Right ventricle myocardium inferior (tissue), 1 donor: Measurements from ENCODE around the gene GAR1. TPM values are rescaled to one million over a fixed set of nuclear protein-coding genes. Genes with fewer than 3 reads are reported as not detected.
"Not testable (repeated sequence)": the region's sequence is repeated elsewhere in the genome, so short reads cannot be mapped to it uniquely, and the experiment has no call there.

Source experiments
- ATAC-seq: fragments of 200-7000 bp; cut with Tn5 transposase; one replicate; pipeline ENCODE4 v1.9.1; 2020; ENCODE audit warnings: mild to moderate bottlenecking, moderate library complexity
- DNase-seq: peaks from one replicate; pipeline ENCODE4 v3.0.0; 2021; ENCODE audit errors: missing footprints
- intact Hi-C: fragments of 100-400 bp; cut with DNase I; formaldehyde crosslinking; loops from one replicate; pipeline ENCODE4 v1.11.0; 2022
- total RNA-seq: library from RNA; stranded (reverse); fragmentation: NEBNext Ultra II Directional; extraction: Animal tissue kit (Norgen Biotek cat#: 25700); gene quantifications from one replicate; pipeline ENCODE4 v1.2.1, GENCODE V29; 2021
- donor health status: DM: no; HTN: yes; CAD: no; lungs with severe emphysema.

The GAR1 gene
- total RNA-seq, 1 donor from 2014 or later: 7.5 TPM

DNA sequence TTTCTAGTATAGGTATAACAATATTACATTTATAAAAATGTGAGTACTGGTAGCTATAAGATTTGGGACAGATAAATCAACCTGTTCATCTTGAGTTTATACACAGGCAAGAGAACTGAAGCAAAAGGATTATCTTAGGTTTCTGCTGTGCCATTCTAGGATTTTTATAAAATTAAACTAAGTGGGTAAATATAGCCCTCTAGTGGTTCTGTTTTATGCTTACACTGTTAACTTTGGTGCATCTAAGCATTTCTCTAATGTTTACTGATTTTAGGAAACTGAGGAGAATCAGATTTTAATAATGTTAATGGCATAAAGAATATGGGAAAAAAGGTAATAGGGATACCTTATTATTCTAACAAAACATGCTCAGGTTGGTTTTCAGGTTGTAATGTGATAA lies 11.2 kb downstream of the GAR1 start:
- intact Hi-C loops: loop anchor here (2.0 kb wide), 1 partner anchor 404 kb away; no protein-coding TSS in a partner anchor
- DNase-seq (no peak), ATAC-seq (no peak)

DNA sequence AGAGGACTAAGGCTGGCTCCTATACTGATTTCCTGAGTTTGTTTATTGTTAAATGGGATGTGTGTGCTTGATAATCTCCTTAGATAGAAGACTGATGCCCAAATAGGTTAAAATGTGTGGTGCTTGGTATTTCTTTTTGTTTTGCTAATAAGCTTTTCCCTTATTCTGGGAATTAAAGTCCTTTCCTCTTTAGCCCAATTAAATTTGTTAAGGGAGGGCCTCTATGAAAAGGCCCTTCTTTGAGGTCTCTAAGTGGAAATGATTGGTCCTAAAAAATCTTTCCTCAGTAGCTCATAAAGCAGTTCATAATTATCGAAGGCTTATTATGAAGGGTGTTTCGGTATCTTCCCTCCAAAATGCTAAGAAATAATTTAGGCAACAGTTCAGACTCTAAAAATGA lies 12.1 kb downstream of the GAR1 start, which contains the start of gene RRH:
Gene RRH (plus strand): TSS at position 301 of the 400 bp plus-strand sequence. CDS start 56 bp downstream, at position 357.
- ATAC-seq (no peak), DNase-seq (no peak)
- intact Hi-C loops: loop anchor here (2.0 kb wide), 1 partner anchor 405 kb away; no protein-coding TSS in a partner anchor

- DNase-seq (no peak), ATAC-seq (no peak)
- intact Hi-C loops: no loop called here
These were observed 18.2 kb downstream of the GAR1 start for GRCh38 chr4:109833756-109834155.

GRCh38 chr4:109836985-109837384 lies 21.4 kb downstream of the GAR1 start:
- intact Hi-C loops: no loop called here
- ATAC-seq (no peak), DNase-seq (no peak)

GRCh38 chr4:109846395-109847098 lies 31.0 kb downstream of the GAR1 start:
- intact Hi-C loops: no loop called here
- no peak for ATAC-seq
- DNase-seq: no peak

DNA sequence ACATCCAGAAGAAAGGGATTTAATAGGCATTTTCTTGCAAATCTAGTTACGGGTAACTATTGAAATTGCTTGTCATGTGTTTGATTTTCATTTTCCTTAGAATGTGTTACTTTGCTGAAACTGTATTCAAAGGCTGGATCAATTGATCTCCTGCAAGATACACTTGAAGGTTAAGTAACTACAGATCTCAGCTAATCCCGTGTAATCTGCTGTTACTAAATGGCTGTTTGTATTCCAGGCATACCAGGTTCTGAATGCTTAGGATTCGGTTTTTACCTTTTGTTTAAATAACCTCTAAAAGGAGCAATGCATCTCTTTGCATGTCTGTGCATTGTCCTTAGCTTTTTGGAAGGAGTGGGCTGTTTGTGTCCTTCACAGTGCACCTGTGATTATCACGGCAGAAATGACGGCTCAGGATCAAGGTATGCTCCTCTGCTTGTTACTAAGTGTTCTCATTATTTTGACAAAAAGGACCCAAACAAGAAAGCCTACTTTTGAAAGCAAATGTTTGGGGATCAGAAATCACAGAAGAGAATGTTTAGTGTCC lies 32.4 kb downstream of the GAR1 start, which contains the start of gene LRIT3:
Gene LRIT3 (plus strand): TSS at position 212 of the 547 bp plus-strand sequence. CDS start 95 bp downstream, at position 307.
- intact Hi-C loops: no loop called here
- no peak for DNase-seq
- no peak for ATAC-seq

GRCh38 chr4:109848501-109848900 lies 32.9 kb downstream of the GAR1 start:
- DNase-seq (no peak), ATAC-seq (no peak)
- intact Hi-C loops: no loop called here

GRCh38 chr4:109850601-109851000 lies 35.0 kb downstream of the GAR1 start:
- ATAC-seq (no peak), DNase-seq (no peak)
- intact Hi-C loops: no loop called here

- ATAC-seq, intact Hi-C loops, DNase-seq: not testable (repeated sequence)
These were observed 44.1 kb downstream of the GAR1 start for GRCh38 chr4:109859426-109860300.

- intact Hi-C loops: no loop called here
- ATAC-seq: no peak
These were observed 45.7 kb downstream of the GAR1 start for GRCh38 chr4:109861271-109861670.

DNA sequence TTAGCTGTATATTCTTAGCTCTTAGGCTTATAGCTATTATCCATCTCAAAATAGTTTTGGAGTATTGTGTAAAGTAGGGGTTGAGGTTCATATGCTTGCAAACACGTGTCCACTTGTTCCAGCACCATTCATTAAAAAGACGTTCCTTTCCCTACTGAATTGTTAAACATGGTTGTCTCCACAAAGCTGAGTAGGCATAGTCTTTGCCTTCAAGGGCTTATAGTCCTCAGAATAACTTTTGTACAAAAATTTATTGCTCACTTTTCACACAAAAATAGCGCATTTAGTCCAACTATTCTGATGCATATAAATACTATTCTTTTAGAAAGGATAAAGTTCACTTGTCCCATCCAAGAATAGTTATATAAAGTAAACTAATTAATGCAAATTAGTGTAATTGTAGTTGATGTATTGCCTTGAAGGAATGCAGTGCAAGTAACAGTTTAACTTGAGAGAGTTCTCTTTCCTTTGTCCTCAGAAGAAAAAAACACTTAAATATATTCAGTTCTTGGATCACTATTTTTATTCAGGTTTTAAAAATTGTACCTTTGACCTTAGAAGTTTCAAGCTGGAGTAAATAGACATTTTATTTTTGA lies 46.5 kb downstream of the GAR1 start:
- no peak for ATAC-seq
- intact Hi-C loops: no loop called here
- no peak for DNase-seq

More at GRCh38 chr4:109861271-109861670, 45.7 kb downstream of the GAR1 start:
- no peak for DNase-seq

- no peak for ATAC-seq
- intact Hi-C loops: no loop called here
These were observed 48.6 kb downstream of the GAR1 start for GRCh38 chr4:109864134-109864533.

DNA sequence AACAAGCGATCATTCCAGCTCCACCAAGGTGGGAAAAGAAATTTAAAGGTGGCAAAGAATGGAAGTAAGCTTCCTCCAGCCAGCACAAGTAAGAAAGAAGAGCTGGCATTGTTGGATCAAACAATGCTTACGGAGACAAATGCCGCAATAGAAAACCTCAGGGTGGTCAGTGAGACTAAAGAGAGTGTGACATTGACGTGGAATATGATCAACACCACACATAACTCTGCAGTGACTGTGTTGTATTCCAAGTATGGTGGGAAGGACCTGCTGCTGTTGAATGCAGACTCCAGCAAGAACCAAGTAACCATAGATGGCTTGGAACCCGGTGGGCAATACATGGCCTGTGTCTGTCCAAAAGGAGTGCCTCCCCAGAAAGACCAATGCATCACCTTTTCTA lies 54.5 kb downstream of the GAR1 start:
- DNase-seq: no peak
- intact Hi-C loops: no loop called here
- no peak for ATAC-seq

More at GRCh38 chr4:109864134-109864533, 48.6 kb downstream of the GAR1 start:
- no peak for DNase-seq

DNA sequence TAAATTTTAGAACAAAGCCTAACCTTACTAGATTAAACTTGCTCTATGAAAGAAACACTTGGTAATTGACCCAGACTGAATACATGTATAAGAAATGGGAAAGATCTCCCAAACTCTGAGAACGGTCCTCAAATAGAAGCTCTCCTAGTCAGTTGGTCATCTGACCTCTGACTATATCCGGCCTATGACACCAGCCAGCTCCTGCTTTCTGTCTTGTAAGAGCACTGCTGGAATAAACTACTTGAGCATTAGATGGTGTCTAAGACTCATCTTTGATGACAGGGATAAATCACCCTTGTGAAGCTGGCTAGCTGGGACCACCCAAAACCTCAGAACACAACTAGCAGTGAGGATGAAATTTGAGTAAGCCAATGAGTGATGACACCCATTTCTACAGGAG lies 56.5 kb downstream of the GAR1 start:
- intact Hi-C loops: no loop called here
- ATAC-seq (no peak), DNase-seq (no peak)

DNA sequence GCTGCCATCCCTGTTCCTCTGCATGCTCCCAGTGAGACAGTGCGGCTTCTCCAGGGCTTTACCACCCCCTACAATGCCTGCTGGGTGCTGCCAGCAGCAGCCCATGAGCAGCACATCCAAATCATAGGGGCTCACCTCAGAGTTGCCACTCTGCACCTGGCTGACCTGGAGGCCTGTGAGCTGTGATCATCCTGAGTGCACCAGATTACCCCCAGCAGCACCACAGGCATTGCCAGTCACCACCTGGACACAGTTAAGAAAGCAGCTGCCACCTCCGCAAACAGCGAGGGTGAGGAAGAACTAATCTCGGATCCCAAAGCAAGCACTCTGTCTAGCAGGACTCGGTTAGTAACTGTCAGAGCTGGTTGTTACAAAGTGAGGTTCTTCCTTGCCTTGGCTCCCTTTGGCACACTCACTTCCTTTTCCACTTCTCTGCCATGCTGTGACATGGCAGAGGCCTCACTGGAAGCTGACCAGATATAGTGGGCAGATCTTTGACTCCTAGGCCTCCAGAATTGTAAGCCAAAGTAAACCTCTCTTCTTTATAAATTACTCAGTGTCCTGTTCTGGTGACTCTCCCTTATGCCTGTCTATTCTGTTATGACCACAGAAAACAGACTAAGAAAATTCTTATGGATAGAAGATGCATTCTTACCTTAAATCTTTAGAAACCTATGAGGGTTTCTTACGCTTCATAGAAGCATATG lies 57.5 kb downstream of the GAR1 start:
- intact Hi-C loops: no loop called here
- DNase-seq (peak; percentile 47), ATAC-seq (no peak)

DNA sequence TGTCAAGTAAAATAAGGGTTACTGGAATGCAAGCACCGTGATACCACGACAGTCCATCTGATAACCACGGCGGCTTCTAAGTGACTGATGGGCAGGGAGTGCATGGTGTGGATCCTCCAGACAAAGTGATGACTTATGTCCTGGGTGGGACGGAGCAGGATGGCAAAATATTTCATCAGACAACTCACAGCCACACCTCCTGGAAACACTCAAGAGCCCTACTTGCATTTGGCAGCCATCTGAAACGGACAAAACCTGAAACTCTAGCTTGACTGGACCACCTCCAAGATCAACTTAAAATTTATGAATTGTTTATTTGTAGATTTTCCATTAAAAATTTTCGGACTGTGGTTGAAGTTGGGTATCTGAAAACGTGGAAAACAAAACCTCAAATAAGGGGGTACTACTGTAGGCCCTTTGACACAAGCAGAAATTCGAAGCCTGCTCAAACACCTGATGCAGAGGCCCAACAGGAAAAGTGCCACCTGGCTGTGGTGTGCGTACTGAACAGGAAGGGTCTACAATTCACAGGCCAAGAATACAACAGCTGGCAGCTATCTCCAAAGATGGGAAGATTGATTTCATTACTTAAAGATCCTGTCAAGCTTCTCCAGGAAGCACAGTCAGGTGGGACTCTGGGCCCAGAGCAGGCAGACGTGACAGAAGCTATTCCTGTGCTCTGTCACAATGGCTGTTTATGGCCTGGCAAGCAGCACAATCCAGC lies 58.4 kb downstream of the GAR1 start:
- ATAC-seq (no peak), DNase-seq (no peak)
- intact Hi-C loops: no loop called here
